Astrocyte (in vitro differentiated cells and primary cell): ENCODE results near the gene CD180. TPM values are rescaled to one million over a fixed set of nuclear protein-coding genes. Genes with fewer than 3 reads are reported as not detected.

Experiments
- DNase-seq: peaks from one replicate; pipeline ENCODE4 v3.0.0-alpha.2; 2010; ENCODE audit warnings: low read depth
- FAIRE-seq: peaks from 2 replicates; lab custom pipeline; 2011; peaks lifted over from hg19 to GRCh38; lab: Jason Lieb, UNC
- H2AFZ ChIP-seq: 2 replicates; pipeline ENCODE4 v1.6.0; 2012; ENCODE audit warnings: low read depth, low read length, inconsistent platforms
- H3K27ac ChIP-seq: 2 replicates; pipeline ENCODE4 v1.5.1; 2011; ENCODE audit warnings: low read depth, low read length, inconsistent platforms
- H3K27me3 ChIP-seq: 2 replicates; pipeline ENCODE4 v1.6.0; 2011; ENCODE audit warnings: low read length, inconsistent platforms; ENCODE audit not compliant: insufficient read depth
- H3K36me3 ChIP-seq: 2 replicates; pipeline ENCODE4 v1.5.1; 2011; ENCODE audit warnings: low read length, inconsistent platforms; ENCODE audit not compliant: insufficient read depth
- H3K4me1 ChIP-seq: 2 replicates; pipeline ENCODE4 v1.5.1; 2011; ENCODE audit warnings: low read length, inconsistent platforms; ENCODE audit not compliant: insufficient read depth
- H3K4me2 ChIP-seq: 2 replicates; pipeline ENCODE4 v1.6.0; 2012; ENCODE audit warnings: low read length, inconsistent platforms
- H3K4me3 ChIP-seq: 2 replicates; pipeline ENCODE4 v1.5.1; 2011; ENCODE audit warnings: low read depth, mild to moderate bottlenecking, low read length, inconsistent platforms; ENCODE audit not compliant: insufficient read depth
- H3K79me2 ChIP-seq: 2 replicates; pipeline ENCODE4 v1.6.0; 2012; ENCODE audit warnings: mild to moderate bottlenecking, low read length, inconsistent platforms; ENCODE audit not compliant: insufficient read depth
- H3K9ac ChIP-seq: 2 replicates; pipeline ENCODE4 v1.6.0; 2012; ENCODE audit warnings: mild to moderate bottlenecking, low read length, inconsistent platforms
- H3K9me3 ChIP-seq: 2 replicates; pipeline ENCODE4 v1.5.1; 2012; ENCODE audit warnings: low read depth, mild to moderate bottlenecking, low read length, inconsistent platforms; ENCODE audit not compliant: insufficient read depth
- H4K20me1 ChIP-seq: 2 replicates; pipeline ENCODE4 v1.6.0; 2012; ENCODE audit warnings: low read length, inconsistent platforms; ENCODE audit not compliant: insufficient read depth
- H3K27ac Mint-ChIP-seq: one replicate; pipeline ENCODE4 v1.8.0; 2021; ENCODE audit warnings: mild to moderate bottlenecking, mixed read lengths; ENCODE audit not compliant: unreplicated experiment
- H3K27me3 Mint-ChIP-seq: one replicate; pipeline ENCODE4 v1.8.0; 2021; ENCODE audit warnings: low read depth, mixed read lengths; ENCODE audit not compliant: unreplicated experiment
- H3K36me3 Mint-ChIP-seq: one replicate; pipeline ENCODE4 v1.8.0; 2021; ENCODE audit warnings: low read depth, mixed read lengths; ENCODE audit not compliant: unreplicated experiment
- H3K4me1 Mint-ChIP-seq: one replicate; pipeline ENCODE4 v1.8.0; 2021; ENCODE audit warnings: low read depth, mixed read lengths; ENCODE audit not compliant: unreplicated experiment
- H3K4me3 Mint-ChIP-seq: one replicate; pipeline ENCODE4 v1.8.0; 2021; ENCODE audit warnings: mild to moderate bottlenecking, moderate library complexity, mixed read lengths; ENCODE audit not compliant: unreplicated experiment
- H3K9me3 Mint-ChIP-seq: one replicate; pipeline ENCODE4 v1.8.0; 2021; ENCODE audit warnings: mild to moderate bottlenecking, mixed read lengths; ENCODE audit not compliant: unreplicated experiment
- EZH2 ChIP-seq: IDR thresholded peaks from 2 replicates; pipeline ENCODE4 v1.6.1; 2012; ENCODE audit warnings: mild to moderate bottlenecking, low read length, inconsistent platforms; ENCODE audit not compliant: insufficient read depth
- total RNA-seq: library from RNA; stranded (reverse); gene quantifications from 2 replicates; pipeline ENCODE4 v1.2.1, GENCODE V29; 2021
- TF ChIP-seq, protein P1 (sequence below): IDR thresholded peaks from 2 replicates; pipeline ENCODE4 v1.5.1; 2011; ENCODE audit warnings: low read depth, mild to moderate bottlenecking, inconsistent platforms, low read length, moderate library complexity; ENCODE audit not compliant: insufficient read depth

Gene CD180
- total RNA-seq, 1 donor from 2014 or later: not detected

DNA sequence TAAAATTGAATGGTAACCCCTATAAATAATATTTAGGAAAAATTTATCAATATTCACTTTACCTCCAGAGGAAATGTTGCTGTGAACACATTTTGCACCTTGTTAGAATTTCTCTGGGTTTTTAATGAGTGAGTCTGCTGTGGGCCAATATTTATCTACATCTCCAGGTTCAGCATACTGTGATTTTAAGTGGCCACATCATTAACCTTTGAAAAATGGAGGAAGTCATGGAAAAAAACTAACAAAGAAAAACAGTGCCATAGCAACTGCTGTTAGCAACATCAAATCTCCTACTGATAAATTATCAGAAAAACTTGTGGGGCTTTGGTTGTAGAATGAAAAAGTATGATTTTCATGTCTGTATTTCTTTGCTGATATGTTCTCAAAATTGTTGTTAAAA is 55.0 kb downstream of the CD180 start:
- no peaks in the 10 kb centered on the region for H3K9me3 Mint-ChIP-seq
- FAIRE-seq: no peak
- no peak overlapping the region for H3K27ac Mint-ChIP-seq

GRCh38 chr5:67140413-67140812 is 56.2 kb downstream of the CD180 start:
- TF ChIP-seq, protein P1, sequence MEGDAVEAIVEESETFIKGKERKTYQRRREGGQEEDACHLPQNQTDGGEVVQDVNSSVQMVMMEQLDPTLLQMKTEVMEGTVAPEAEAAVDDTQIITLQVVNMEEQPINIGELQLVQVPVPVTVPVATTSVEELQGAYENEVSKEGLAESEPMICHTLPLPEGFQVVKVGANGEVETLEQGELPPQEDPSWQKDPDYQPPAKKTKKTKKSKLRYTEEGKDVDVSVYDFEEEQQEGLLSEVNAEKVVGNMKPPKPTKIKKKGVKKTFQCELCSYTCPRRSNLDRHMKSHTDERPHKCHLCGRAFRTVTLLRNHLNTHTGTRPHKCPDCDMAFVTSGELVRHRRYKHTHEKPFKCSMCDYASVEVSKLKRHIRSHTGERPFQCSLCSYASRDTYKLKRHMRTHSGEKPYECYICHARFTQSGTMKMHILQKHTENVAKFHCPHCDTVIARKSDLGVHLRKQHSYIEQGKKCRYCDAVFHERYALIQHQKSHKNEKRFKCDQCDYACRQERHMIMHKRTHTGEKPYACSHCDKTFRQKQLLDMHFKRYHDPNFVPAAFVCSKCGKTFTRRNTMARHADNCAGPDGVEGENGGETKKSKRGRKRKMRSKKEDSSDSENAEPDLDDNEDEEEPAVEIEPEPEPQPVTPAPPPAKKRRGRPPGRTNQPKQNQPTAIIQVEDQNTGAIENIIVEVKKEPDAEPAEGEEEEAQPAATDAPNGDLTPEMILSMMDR: no peak
- no peak for TF ChIP-seq EZH2
- Histone ChIP-seq H3K4me2 (no peak overlapping the region), H3K4me1 (no peaks in the 10 kb centered on the region), H3K27ac (no peak overlapping the region), H3K27me3 (no peaks in the 10 kb centered on the region), H3K79me2 (no peaks in the 10 kb centered on the region), H3K4me3 (no peak overlapping the region), H3K36me3 (peaks cover 39% of the 10 kb centered on the region), H4K20me1 (peaks cover 3% of the 10 kb centered on the region), H2AFZ (no peak overlapping the region), H3K9me3 (no peaks in the 10 kb centered on the region), H3K9ac (no peak overlapping the region)
- DNase-seq: no peak
- Mint-ChIP-seq H3K36me3 (peaks cover 20% of the 10 kb centered on the region), H3K4me1 (no peaks in the 10 kb centered on the region), H3K9me3 (no peaks in the 10 kb centered on the region), H3K27ac (no peak overlapping the region), H3K27me3 (no peaks in the 10 kb centered on the region), H3K4me3 (no peak overlapping the region)
- FAIRE-seq: no peak

More for the DNA sequence above, 55.0 kb downstream of the CD180 start:
- Mint-ChIP-seq H3K27me3 (no peaks in the 10 kb centered on the region), H3K4me3 (no peak overlapping the region), H3K4me1 (no peaks in the 10 kb centered on the region), H3K36me3 (peaks cover 22% of the 10 kb centered on the region)
- Histone ChIP-seq H3K4me3 (no peak overlapping the region), H3K4me2 (no peak overlapping the region), H3K4me1 (no peaks in the 10 kb centered on the region), H4K20me1 (peaks cover 3% of the 10 kb centered on the region), H3K9ac (no peak overlapping the region), H2AFZ (no peak overlapping the region), H3K79me2 (no peaks in the 10 kb centered on the region), H3K27me3 (no peaks in the 10 kb centered on the region), H3K9me3 (no peaks in the 10 kb centered on the region), H3K36me3 (peaks cover 48% of the 10 kb centered on the region), H3K27ac (no peak overlapping the region)
- no peak for TF ChIP-seq EZH2
- TF ChIP-seq, protein P1: no peak
- DNase-seq: no peak

- FAIRE-seq (no peak), DNase-seq (no peak)
- Histone ChIP-seq H4K20me1 (peaks cover 3% of the 10 kb centered on the region), H3K9ac (no peak overlapping the region), H3K36me3 (peaks cover 30% of the 10 kb centered on the region), H3K4me3 (no peak overlapping the region), H3K79me2 (no peaks in the 10 kb centered on the region), H3K27ac (no peak overlapping the region), H3K9me3 (no peaks in the 10 kb centered on the region), H2AFZ (no peak overlapping the region), H3K4me2 (no peak overlapping the region), H3K4me1 (no peaks in the 10 kb centered on the region), H3K27me3 (no peaks in the 10 kb centered on the region)
- H3K4me3 Mint-ChIP-seq: no peak overlapping the region
- no peaks in the 10 kb centered on the region for H3K9me3 Mint-ChIP-seq
- H3K27me3 Mint-ChIP-seq: no peaks in the 10 kb centered on the region
- H3K4me1 Mint-ChIP-seq: no peaks in the 10 kb centered on the region
- no peak overlapping the region for H3K27ac Mint-ChIP-seq
- H3K36me3 Mint-ChIP-seq: peaks cover 12% of the 10 kb centered on the region
- no peak for TF ChIP-seq EZH2
- TF ChIP-seq, protein P1: no peak
These were observed 57.6 kb downstream of the CD180 start for GRCh38 chr5:67139030-67139429.
